Breast epithelium (tissue), 4 donors: Measurements from ENCODE around the gene SYNPO2. TPM values are rescaled to one million over a fixed set of nuclear protein-coding genes. Genes with fewer than 3 reads are reported as not detected.
A peak's percentile ranks its signal among the peaks of the same experiment; 100 is the strongest.

ENCODE experiments used
- DNase-seq, 2 donors: peaks; one replicate each; pipeline ENCODE4 v3.0.0-alpha.2; 2019; ENCODE audit warnings: low spot score in 2 of 2
- H3K27ac ChIP-seq, 2 donors: fragments of 200-600 bp; sonication (generic) in 1 of 2; one replicate each; pipeline ENCODE4 v1.5.1; 2016 to 2019; ENCODE audit warnings: mild to moderate bottlenecking in 1 of 2
- H3K27me3 ChIP-seq, 2 donors: fragments of 200-600 bp; sonication (generic) in 1 of 2; one replicate each; pipeline versions ENCODE4 v1.5.1 to v1.6.0; 2017 to 2019; ENCODE audit warnings: control low read depth in 1 of 2, mild to moderate bottlenecking in 1 of 2
- H3K36me3 ChIP-seq: fragments of 200-600 bp; one replicate; pipeline ENCODE4 v1.5.1; 2019
- H3K4me1 ChIP-seq, 2 donors: fragments of 200-600 bp; sonication (generic); one replicate each; pipeline ENCODE4 v1.5.1; 2016 to 2019; ENCODE audit warnings: control low read depth in 1 of 2
- H3K4me3 ChIP-seq, 3 donors: fragments of 200-600 bp; sonication (generic); 1 replicate in 2 of 3; 2 replicates in 1 of 3; pipeline ENCODE4 v1.5.1; 2016 to 2019; ENCODE audit warnings: mild to moderate bottlenecking in 3 of 3, moderate library complexity in 2 of 3
- H3K9me3 ChIP-seq, 2 donors: fragments of 200-600 bp; sonication (generic) in 1 of 2; one replicate each; pipeline ENCODE4 v1.5.1; 2016 to 2019; ENCODE audit warnings: control low read depth in 1 of 2
- CTCF ChIP-seq, 3 donors: fragments of 450-650 bp; IDR thresholded peaks; one replicate each; pipeline ENCODE4 v1.5.1; 2016 to 2017; ENCODE audit warnings: antibody characterized with exemption in 3 of 3, mild to moderate bottlenecking in 3 of 3, moderate library complexity in 3 of 3
- POLR2A ChIP-seq: fragments of 450-650 bp; IDR thresholded peaks from one replicate; pipeline ENCODE4 v1.6.1; 2016; ENCODE audit warnings: antibody characterized with exemption, mild to moderate bottlenecking, moderate library complexity
- POLR2AphosphoS5 ChIP-seq, 3 donors: sonication (generic); formaldehyde crosslinking; IDR thresholded peaks; one replicate each; pipeline ENCODE4 v1.6.1; 2017; ENCODE audit warnings: antibody characterized with exemption in 3 of 3
- intact Hi-C: fragments of 100-400 bp; cut with DNase I; formaldehyde crosslinking; loops from one replicate; pipeline ENCODE4 v1.15.1; 2023; ENCODE audit warnings: low total_unique reads
- total RNA-seq, 3 donors: library from RNA; depleted of rRNA; stranded (reverse); fragments of >200 nt; gene quantifications; one replicate each; pipeline ENCODE4 v1.1.0, GENCODE V29; 2016

Gene SYNPO2
- total RNA-seq, 3 donors from 2014 or later: 30.2 to 90.1 (median 52.7) TPM

- H3K36me3 ChIP-seq: no peaks in the 10 kb centered on the region
- H3K27me3 ChIP-seq: no peaks in the 10 kb centered on the region
- no peak overlapping the region for H3K4me3 ChIP-seq
- H3K9me3 ChIP-seq: no peaks in the 10 kb centered on the region
- H3K27ac ChIP-seq: peak overlapping the region in 1 of 2 donors; percentile 75
- intact Hi-C loops: no loop called here
- DNase-seq: no peak
- H3K4me1 ChIP-seq: no peaks in the 10 kb centered on the region
- TF ChIP-seq CTCF (IDR thresholded peaks at IDR 0.05) (no peak), POLR2AphosphoS5 (IDR thresholded peaks at IDR 0.05) (no peak), POLR2A (no peak)
Observed at GRCh38 chr4:118916691-118917289, 28.1 kb downstream of the SYNPO2 start.

- DNase-seq: no peak
- Histone ChIP-seq H3K27me3 (no peaks in the 10 kb centered on the region), H3K27ac (peak overlapping the region in 1 of 2 donors; percentile 75), H3K4me1 (no peaks in the 10 kb centered on the region), H3K4me3 (no peak overlapping the region), H3K36me3 (no peaks in the 10 kb centered on the region), H3K9me3 (no peaks in the 10 kb centered on the region)
- TF ChIP-seq CTCF (IDR thresholded peaks at IDR 0.05): no peak
- TF ChIP-seq POLR2AphosphoS5 (IDR thresholded peaks at IDR 0.05): no peak
- no peak for TF ChIP-seq POLR2A
- intact Hi-C loops: no loop called here
Observed at GRCh38 chr4:118917582-118917981, 28.9 kb downstream of the SYNPO2 start.

- H3K36me3 ChIP-seq: no peaks in the 10 kb centered on the region
- H3K27ac ChIP-seq: peak overlapping the region; percentile 60 to 75
- TF ChIP-seq CTCF (IDR thresholded peaks at IDR 0.05) (no peak), POLR2AphosphoS5 (IDR thresholded peaks at IDR 0.05) (no peak), POLR2A (no peak)
- no peak for DNase-seq
- H3K4me1 ChIP-seq: no peaks in the 10 kb centered on the region
- H3K9me3 ChIP-seq: no peaks in the 10 kb centered on the region
- intact Hi-C loops: no loop called here
- no peaks in the 10 kb centered on the region for H3K27me3 ChIP-seq
- no peak overlapping the region for H3K4me3 ChIP-seq
Observed at GRCh38 chr4:118918388-118918787, 29.7 kb downstream of the SYNPO2 start.

GRCh38 chr4:118920247-118920646 is 31.6 kb downstream of the SYNPO2 start:
- H3K27me3 ChIP-seq: no peaks in the 10 kb centered on the region
- H3K36me3 ChIP-seq: no peaks in the 10 kb centered on the region
- no peak for DNase-seq
- no peaks in the 10 kb centered on the region for H3K4me1 ChIP-seq
- peak overlapping the region; percentile 0 to 75 for H3K27ac ChIP-seq
- TF ChIP-seq POLR2AphosphoS5 (IDR thresholded peaks at IDR 0.05) (no peak), POLR2A (no peak)
- H3K4me3 ChIP-seq: no peak overlapping the region
- no peaks in the 10 kb centered on the region for H3K9me3 ChIP-seq
- intact Hi-C loops: loop anchor here (10.0 kb wide), 1 partner anchor 1885 kb away; no protein-coding TSS in a partner anchor

- H3K4me3 ChIP-seq: no peak overlapping the region
- H3K4me1 ChIP-seq: no peaks in the 10 kb centered on the region
- no peak overlapping the region for H3K27ac ChIP-seq
- intact Hi-C loops: loop anchor here (10.0 kb wide), 1 partner anchor 1883 kb away; no protein-coding TSS in a partner anchor
- H3K36me3 ChIP-seq: no peaks in the 10 kb centered on the region
- no peaks in the 10 kb centered on the region for H3K27me3 ChIP-seq
- no peak for TF ChIP-seq POLR2AphosphoS5 (IDR thresholded peaks at IDR 0.05)
- no peak for TF ChIP-seq POLR2A
- no peak for TF ChIP-seq CTCF (IDR thresholded peaks at IDR 0.05)
- H3K9me3 ChIP-seq: no peaks in the 10 kb centered on the region
- DNase-seq: no peak
Observed at GRCh38 chr4:118921786-118922185, 33.1 kb downstream of the SYNPO2 start.
